Renal cortical epithelial cell (primary cell): ENCODE data around the gene H1-8. TPM values are rescaled to one million over a fixed set of nuclear protein-coding genes. Genes with fewer than 3 reads are reported as not detected.
"Not testable (repeated sequence)": the region's sequence is repeated elsewhere in the genome, so short reads cannot be mapped to it uniquely, and the experiment has no call there.

ENCODE experiments used
- DNase-seq: peaks from one replicate; pipeline ENCODE4 v3.0.0-alpha.2; 2011; ENCODE audit warnings: low read depth
- total RNA-seq: library from RNA; depleted of rRNA; stranded (reverse); fragments of >200 nt; gene quantifications from 2 replicates; pipeline ENCODE4 v1.2.3, GENCODE V29; 2014

H1-8 gene
- total RNA-seq, 1 donor from 2014 or later = not detected

DNA sequence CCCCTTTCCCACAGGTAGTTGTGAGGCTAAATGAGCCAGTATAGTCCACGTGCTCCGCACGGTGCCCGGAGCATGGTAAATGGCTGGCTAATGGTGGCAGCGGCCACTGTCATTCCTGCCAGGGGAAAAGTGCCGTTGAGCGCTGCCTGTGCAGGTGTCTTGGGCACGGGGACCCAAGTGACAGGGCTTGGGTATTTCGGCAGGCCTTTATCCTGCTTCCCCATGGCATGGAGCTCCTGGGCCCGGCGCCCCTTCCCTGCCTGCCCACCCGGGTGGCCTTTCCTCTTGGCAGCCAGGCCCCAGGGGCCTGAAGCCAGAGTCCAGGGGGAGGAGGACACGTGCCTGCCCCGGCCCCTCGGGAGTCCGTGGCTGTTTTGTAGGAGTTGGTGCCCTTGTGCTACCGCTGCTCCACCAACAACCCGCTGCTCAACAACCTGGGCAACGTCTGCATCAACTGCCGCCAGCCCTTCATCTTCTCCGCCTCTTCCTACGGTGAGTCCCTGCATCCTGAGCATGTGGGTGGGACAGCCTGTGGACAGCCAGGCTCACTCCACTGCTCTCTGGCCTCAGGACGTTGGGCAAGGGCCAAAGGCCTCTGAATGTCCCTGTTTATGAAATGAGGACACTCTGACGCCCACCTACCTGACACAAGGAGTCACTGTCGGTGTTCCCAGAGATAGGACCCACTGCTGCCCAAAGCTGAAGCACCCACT is 27.7 kb upstream of the H1-8 start:
- not testable (repeated sequence) for DNase-seq

DNA sequence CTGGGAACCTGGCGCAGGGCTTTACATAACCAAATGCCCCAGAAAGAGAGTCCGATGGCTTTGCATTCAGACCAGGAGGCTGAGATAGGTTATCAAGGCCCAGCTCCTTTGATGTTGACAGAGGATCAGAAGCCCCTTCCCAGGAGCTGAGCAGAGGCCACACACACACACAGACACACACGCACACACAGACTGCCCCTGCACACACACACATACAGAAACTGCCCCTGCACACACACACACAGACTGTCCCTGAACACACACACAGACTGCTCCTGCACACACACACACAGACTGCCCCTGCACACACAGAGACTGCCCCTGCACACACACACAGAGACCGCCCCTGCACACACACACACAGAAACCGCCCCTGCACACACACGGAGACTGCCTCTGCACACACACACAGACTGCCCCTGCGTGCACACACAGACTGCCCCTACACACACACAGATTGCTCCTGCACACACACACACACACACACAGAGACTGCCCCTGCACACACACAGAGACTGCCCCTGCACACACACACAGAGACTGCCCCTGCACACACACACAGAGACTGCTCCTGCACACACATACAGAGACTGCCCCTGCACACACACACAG is 27.0 kb upstream of the H1-8 start:
- not testable (repeated sequence) for DNase-seq

DNA sequence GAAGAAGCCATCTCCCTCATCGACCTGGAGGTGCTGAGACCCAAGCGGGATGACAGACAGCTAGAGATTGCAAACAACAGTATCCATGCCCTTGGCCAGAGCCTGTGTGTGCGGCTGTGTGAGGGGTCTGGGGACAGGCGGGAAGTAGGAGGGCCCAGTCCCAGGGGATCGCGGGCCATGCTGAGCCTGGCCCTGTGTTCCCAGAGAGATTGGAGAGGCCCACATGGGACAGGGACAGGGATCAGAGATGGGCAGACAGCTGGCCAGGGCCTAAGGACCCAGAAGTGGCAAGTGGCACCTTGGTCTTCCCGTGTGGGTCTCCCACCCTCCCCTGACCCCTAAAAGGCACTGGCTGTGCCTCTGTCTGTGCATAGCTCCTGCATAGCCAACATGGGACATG is 25.5 kb upstream of the H1-8 start:
- DNase-seq = no peak

DNA sequence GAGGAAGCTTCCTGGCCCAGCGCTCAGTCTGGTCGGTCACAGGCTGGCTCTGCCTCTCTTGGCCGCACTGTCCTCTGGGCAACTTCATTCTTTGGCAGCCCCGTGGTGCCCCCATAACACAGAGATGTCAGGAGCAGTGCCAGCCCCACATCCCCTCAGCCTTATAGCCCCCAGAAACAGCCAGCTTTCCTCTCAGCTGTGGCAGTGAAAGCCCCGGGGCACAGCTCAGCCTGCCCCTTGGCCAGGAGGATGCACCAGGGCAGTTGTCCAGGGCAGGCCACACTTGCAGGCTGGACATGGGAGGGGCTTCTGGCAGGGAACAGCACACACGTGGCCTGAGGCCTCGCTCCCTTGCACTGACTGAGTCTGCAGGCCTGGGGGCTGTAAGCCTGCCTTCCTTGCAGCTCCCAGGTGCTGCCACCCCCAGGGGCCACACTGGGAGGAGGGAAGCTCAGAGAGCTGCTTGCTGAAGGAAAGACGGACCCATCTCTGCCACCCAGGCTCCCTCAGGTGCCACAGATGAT is 24.9 kb upstream of the H1-8 start:
- DNase-seq = no peak

DNA sequence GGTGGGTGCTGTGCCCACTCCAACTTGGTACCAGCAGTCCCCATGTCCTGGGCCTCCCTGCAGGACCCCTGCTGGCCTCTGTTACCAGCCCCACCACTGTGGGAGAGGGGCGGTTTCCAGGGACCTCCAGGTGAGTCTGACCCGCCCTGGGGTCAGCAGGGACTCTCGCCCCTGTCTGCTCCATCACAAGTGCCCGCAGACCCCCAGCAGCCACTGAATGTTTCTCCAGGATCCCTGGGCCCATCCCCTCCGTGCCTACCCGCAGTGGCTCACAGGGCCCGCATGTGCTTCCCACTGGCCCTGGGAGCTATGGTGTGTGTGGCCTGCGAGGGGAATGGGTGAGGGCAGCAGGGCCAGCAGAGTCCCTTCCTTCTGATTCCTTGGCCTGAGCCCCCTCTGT is 24.4 kb upstream of the H1-8 start:
- no peak for DNase-seq

DNA sequence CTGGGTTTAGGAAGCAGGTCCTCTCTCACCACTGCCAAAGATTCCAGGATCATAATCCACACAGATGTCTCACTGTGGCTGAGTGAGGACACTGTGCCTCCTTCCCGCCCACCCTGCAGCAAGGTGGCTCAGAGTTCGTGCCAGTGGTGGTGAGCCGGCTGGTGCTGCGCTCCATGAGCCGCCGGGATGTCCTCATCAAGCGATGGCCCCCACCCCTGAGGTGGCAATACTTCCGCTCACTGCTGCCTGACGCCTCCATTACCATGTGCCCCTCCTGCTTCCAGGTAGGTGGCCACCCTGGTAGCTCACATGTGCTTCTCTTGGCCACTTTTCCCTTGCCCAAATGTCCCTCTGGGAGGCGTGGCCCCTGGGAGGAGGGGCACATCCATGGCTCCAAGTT is 23.5 kb upstream of the H1-8 start:
- no peak for DNase-seq

DNA sequence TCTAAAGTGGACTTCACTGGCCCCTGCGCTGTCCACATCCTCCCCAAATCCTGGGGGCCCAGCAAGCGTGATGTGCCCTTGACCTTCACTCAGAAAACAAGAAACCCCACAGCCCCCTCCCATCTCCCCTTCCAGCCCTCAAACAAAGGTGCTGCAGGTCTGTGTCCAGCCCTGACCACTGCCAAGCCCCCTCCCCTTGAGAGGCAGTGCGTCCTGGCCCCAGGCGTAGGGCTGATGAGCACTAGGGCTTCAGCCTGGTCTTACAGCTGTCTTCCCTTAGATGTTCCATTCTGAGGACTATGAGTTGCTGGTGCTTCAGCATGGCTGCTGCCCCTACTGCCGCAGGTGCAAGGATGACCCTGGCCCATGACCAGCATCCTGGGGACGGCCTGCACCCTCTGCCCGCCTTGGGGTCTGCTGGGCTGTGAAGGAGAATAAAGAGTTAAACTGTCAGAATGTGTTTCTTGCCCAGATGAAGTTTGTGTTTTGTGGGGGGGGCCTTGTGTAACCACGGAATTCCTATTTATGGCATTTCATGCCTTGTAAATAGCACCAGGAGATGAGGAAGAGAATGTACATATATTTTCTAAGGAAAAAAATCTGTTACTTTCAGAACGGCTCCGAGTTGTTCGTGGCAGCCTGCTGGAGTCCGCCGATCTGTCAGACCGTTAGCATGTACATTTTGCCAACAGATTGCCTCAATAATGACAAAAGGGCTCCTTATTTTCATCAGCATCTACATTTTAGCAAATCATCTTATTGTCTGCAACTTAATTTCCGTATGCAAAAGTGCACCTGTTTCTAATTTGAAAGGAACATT is 22.9 kb upstream of the H1-8 start:
- no peak for DNase-seq

DNA sequence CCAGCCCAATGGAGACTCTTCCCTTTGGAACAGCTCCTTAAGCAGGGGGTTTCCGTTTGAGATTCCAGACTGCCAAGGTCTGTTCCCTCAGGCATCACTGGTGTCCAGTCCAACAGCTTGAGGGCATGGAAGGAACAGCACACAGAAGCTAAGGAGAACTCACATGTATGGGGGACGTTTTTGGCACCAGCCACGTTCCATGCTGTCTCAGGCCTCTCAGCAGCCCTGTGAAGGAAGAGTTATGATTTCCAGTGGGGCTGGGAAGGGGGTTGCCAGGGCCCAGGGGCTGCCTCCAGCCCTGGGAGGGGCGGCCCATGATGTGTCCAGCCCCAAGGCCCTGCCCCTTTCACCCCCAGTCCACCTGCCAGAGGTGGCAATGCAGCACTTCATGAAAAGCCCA is 22.0 kb upstream of the H1-8 start:
- DNase-seq = no peak

DNA sequence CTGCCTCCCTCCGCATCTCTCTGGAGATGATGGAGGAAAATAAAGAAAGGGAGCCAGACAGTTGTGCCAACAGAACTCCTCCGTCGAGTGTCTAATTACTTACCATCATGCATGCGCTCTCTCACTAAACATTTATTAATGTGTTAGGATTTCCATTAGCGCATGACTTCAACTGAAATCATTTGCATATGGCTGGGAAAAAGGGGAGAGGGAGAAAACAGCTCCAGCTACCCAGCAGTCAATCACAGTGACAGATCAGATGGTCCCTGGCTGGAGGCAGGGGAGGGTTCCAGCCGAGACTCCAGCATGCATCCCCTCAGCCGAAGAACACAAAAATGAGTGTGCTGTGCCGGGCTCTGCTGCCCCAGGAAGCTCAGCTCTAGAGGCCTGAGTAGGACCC is 21.4 kb upstream of the H1-8 start:
- DNase-seq = no peak

DNA sequence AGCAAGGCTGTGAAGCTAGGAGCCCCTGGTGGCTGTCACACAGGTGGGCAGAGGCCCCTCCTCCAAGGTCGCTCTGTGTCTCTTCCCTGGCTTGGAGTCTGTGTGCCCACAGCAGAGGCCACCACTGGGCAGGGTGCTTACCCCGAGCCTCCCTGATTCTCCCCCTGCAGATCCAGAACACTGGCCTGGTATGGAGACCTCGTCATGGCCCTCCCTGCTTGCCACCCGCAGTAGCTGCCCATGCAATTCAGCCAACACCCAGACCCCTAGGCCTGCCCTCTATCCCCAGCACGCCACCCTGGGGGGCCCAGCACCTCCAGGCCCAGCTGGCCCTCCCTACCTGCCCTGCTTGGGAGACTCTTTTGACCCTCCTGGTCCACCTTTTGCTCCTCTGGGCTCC is 20.0 kb upstream of the H1-8 start:
- DNase-seq = no peak

DNA sequence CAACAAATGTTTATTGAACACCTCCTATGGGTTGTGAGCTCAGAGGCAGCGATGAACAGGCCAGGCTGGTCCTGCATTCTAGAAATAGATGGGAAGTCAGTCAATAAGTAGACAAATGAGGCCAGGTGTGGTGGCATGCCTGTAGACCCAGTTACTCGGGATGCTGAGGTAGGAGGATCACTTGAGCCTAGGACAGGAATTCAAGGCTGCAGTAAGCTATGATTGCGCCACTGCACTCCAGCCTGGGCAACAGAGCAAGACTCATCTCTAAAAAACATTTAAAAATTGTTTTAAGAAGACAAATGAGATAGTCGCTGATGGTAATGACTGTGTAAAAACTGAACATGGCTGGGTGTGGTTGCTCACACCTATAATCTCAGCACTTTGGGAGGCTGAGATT is 18.9 kb upstream of the H1-8 start:
- no peak for DNase-seq

DNA sequence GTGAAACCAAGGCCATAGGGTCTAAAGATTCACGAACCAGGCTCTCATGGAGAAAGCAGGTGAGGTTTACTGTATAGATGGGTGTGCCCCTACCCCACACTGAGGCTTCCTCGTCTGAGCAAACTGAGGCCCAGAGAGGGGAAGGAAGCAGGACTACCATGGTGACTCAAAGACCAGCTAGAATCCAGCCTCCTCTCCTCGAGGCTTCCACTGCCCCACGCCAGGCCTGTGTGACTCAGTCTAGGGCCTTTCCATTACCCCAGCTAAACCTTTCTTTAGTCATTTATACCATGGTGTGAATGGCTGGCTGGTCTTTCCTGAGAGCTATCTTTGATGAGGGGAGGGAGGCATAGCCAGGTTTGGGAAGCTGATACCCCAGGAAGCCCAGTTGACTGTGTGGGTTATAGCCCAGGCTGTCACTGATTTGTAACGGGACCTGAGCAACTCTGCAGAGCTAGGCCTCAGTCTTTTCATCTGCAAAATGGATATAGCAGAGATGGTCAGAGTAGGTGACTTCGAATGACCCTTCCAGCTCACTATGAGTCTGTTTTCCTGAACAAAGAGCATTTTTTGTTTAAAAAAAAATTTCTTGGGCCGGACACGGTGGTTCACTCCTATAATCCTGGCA is 17.5 kb upstream of the H1-8 start:
- peak; percentile 19 for DNase-seq

DNA sequence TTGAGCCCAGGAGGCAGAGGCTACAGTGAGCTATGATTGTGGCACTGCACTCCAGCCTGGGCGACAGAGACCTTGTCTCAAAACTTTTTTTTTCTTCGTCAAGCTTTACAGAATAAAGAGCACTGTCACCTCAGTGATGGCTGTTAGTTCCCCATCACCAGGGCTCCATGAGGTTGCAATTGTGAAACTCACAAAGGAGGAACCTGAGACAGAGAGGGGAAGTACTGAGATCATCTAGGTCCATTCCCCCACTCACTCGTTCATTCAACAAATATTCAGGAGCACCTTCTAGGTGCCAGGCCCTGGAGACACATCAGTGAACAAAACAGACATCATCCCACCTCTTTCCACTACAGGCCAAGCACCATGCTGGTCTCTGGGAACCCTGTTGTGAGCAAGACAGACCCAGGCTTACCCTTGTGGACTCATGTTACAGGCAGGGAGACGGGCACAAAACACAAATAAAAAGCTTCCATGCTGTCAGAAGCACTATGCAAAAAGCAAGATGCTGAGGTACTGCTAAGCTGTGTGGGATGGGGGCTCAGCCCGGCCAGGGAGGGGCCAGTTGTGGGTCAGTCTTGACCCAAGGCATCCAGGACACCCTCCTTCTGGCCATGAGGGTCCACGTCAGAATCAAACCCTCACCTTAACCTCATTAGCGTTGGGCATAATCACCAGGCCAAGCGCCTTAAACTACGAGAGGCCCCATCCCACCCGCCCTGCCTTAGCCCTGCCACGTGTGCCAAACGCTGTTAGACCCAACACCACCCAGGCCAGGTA is 16.7 kb upstream of the H1-8 start:
- DNase-seq = no peak

DNA sequence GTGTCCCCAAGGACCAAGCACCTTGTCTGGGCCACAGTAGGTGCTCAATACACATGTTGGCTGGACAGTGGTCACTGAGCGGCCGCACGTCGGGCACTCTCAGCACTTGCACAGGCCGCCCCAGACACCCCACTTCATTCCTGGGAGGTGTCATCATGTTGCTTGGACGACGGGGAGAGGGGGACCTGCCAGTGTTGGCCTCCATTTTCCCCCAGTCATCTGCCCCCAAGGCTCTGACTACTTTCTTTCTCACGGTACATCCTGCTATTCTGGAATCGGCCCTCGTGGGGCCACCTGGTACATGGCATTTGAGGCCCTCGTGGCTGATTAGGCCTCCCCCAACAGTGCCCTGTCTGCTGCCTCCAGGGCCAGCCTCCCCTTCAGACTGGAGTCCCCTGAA is 15.7 kb upstream of the H1-8 start:
- no peak for DNase-seq

DNA sequence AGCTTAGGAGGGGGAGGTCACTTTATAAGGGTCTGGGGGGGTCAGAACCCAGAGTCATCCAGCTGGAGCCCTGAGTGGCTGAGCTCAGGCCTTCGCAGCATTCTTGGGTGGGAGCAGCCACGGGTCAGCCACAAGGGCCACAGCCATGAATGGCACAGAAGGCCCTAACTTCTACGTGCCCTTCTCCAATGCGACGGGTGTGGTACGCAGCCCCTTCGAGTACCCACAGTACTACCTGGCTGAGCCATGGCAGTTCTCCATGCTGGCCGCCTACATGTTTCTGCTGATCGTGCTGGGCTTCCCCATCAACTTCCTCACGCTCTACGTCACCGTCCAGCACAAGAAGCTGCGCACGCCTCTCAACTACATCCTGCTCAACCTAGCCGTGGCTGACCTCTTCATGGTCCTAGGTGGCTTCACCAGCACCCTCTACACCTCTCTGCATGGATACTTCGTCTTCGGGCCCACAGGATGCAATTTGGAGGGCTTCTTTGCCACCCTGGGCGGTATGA is 14.3 kb upstream of the H1-8 start, which contains the start of gene RHO:
Gene RHO, plus strand, starts transcription at position 51 of the 512 bp plus-strand sequence. Its CDS starts 95 bp downstream, at position 146.
- DNase-seq = no peak

DNA sequence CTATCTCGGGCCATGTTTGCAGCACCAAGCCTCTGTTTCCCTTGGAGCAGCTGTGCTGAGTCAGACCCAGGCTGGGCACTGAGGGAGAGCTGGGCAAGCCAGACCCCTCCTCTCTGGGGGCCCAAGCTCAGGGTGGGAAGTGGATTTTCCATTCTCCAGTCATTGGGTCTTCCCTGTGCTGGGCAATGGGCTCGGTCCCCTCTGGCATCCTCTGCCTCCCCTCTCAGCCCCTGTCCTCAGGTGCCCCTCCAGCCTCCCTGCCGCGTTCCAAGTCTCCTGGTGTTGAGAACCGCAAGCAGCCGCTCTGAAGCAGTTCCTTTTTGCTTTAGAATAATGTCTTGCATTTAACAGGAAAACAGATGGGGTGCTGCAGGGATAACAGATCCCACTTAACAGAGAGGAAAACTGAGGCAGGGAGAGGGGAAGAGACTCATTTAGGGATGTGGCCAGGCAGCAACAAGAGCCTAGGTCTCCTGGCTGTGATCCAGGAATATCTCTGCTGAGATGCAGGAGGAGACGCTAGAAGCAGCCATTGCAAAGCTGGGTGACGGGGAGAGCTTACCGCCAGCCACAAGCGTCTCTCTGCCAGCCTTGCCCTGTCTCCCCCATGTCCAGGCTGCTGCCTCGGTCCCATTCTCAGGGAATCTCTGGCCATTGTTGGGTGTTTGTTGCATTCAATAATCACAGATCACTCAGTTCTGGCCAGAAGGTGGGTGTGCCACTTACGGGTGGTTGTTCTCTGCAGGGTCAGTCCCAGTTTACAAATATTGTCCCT is 13.4 kb upstream of the H1-8 start:
- no peak for DNase-seq

DNA sequence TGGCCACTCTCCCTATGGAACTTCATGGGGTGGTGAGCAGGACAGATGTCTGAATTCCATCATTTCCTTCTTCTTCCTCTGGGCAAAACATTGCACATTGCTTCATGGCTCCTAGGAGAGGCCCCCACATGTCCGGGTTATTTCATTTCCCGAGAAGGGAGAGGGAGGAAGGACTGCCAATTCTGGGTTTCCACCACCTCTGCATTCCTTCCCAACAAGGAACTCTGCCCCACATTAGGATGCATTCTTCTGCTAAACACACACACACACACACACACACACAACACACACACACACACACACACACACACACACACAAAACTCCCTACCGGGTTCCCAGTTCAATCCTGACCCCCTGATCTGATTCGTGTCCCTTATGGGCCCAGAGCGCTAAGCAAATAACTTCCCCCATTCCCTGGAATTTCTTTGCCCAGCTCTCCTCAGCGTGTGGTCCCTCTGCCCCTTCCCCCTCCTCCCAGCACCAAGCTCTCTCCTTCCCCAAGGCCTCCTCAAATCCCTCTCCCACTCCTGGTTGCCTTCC is 12.7 kb upstream of the H1-8 start:
- peak; percentile 65 for DNase-seq

DNA sequence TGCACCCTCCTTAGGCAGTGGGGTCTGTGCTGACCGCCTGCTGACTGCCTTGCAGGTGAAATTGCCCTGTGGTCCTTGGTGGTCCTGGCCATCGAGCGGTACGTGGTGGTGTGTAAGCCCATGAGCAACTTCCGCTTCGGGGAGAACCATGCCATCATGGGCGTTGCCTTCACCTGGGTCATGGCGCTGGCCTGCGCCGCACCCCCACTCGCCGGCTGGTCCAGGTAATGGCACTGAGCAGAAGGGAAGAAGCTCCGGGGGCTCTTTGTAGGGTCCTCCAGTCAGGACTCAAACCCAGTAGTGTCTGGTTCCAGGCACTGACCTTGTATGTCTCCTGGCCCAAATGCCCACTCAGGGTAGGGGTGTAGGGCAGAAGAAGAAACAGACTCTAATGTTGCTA is 12.2 kb upstream of the H1-8 start:
- no peak for DNase-seq

DNA sequence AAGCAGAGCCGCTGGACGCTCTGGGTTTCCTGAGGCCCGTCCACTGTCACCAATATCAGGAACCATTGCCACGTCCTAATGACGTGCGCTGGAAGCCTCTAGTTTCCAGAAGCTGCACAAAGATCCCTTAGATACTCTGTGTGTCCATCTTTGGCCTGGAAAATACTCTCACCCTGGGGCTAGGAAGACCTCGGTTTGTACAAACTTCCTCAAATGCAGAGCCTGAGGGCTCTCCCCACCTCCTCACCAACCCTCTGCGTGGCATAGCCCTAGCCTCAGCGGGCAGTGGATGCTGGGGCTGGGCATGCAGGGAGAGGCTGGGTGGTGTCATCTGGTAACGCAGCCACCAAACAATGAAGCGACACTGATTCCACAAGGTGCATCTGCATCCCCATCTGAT is 11.3 kb upstream of the H1-8 start:
- no peak for DNase-seq

DNA sequence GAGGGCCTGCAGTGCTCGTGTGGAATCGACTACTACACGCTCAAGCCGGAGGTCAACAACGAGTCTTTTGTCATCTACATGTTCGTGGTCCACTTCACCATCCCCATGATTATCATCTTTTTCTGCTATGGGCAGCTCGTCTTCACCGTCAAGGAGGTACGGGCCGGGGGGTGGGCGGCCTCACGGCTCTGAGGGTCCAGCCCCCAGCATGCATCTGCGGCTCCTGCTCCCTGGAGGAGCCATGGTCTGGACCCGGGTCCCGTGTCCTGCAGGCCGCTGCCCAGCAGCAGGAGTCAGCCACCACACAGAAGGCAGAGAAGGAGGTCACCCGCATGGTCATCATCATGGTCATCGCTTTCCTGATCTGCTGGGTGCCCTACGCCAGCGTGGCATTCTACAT is 10.7 kb upstream of the H1-8 start:
- DNase-seq = no peak
